ENCODE measurements around the gene SLC25A11.

Gene SLC25A11

DNA sequence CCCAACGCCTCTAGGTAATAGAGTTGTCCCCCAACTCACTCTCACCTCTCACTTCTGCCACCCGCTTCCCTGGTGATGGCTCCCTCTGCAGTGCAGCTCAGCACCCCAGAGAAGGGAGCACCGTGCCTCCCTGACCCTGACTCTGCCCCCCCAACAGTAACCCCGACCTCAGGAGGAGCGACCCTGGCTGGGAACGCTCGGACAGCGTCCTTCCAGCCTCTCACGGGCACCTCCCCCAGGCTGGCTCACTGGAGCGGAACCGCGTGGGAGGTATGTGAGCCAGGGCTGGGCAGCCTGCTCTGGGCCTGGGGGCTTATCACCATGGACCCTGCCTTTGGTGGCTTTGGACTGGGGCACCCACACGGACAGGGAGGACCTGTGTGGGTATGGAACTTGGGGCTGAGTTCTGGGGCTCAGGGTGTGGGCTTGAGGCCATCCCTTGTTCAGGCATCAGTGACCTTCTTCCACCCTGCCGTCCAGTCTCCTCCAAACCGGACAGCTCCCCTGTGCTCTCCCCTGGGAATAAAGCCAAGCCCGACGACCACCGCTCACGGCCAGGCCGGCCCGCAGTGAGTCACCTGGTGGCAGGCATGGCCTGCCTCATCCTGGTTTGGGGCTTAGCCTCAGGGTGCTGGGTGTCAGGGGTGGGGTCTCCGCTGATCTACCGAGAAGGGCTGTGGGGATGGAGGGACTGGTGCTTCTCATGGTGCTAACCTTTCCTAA is 47.2 kb downstream of the SLC25A11 start:
- no peak for DNase-seq

DNA sequence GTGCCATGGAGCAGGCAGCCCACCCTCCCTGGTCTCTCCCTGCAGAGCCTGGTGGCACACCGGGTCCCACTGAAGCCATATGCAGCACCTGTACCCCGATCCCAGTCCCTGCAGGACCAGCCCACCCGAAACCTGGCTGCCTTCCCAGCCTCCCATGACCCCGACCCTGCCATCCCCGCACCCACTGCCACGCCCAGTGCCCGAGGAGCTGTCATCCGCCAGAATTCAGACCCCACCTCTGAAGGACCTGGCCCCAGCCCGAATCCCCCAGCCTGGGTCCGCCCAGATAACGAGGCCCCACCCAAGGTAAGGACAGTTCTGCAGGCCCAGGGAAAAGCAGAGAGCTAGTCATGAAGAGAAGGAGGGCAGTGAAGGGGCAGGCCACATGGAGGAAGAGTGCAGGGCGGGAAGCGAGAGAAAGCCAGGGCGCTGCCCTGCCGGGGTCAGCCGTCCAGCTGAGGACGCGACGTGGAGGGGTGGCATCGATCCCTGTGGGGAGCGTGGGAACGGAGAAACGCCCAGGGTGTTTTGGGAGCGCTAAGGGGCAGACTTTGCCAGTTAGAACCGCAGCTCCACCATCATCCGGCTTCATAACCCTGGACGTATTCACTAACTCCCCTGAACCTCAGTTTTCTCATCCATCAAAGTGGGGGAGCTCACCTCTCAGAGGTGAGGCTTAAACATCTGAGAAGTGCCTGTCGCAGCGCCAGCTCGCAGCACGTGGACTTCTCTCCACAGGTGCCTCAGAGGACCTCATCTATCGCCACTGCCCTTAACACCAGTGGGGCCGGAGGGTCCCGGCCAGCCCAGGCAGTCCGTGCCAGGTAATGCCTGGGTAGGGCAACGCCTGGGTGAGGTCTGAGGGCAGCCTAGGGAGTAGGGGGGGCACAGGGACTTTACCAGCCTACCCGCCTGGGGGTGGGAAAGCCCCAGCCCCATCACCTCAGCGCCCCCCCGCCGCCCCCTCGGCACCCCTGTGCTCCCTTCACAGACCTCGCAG is 48.1 kb downstream of the SLC25A11 start:
- DNase-seq, result no peak

- DNase-seq, result no peak
Measured at GRCh38 chr17:4887581-4887980, 52.3 kb downstream of the SLC25A11 start.

All from activated gamma-delta T cell (primary cell).